Natural killer cell (primary cell): ENCODE measurements around the gene ANKRD36. TPM values are rescaled to one million over a fixed set of nuclear protein-coding genes. Genes with fewer than 3 reads are reported as not detected.
"Not testable (repeated sequence)": the region's sequence is repeated elsewhere in the genome, so short reads cannot be mapped to it uniquely, and the experiment has no call there.

Experiments
- ATAC-seq, 3 donors: fragments of 150-1000 bp in 2 of 3; fragments of 200-7000 bp in 1 of 3; cut with Tn5 transposase; 1 replicate in 1 of 3; 2 replicates in 2 of 3; pipeline ENCODE4 v1.10.0; 2021; ENCODE audit warnings: mild to moderate bottlenecking in 2 of 3, moderate library complexity in 2 of 3
- DNase-seq, 2 donors: peaks; one replicate each; pipeline versions ENCODE4 v3.0.0 to v3.0.0-alpha.2; 2013 to 2021; ENCODE audit warnings: mixed read lengths in 1 of 2
- H3K27ac ChIP-seq: one replicate; pipeline ENCODE4 v1.5.1; 2013; ENCODE audit warnings: mild to moderate bottlenecking, low read length
- H3K27me3 ChIP-seq: one replicate; pipeline ENCODE4 v1.6.1; 2013; ENCODE audit warnings: low read length; ENCODE audit not compliant: control insufficient read depth, insufficient read depth
- H3K36me3 ChIP-seq: one replicate; pipeline ENCODE4 v1.6.1; 2013; ENCODE audit warnings: low read length; ENCODE audit not compliant: control insufficient read depth, insufficient read depth
- H3K4me1 ChIP-seq: one replicate; pipeline ENCODE4 v1.6.1; 2013; ENCODE audit warnings: low read length; ENCODE audit not compliant: control insufficient read depth, insufficient read depth
- H3K4me3 ChIP-seq: one replicate; pipeline ENCODE4 v1.5.1; 2013; ENCODE audit warnings: low read length
- H3K9me3 ChIP-seq: one replicate; pipeline ENCODE4 v1.6.1; 2013; ENCODE audit warnings: low read length; ENCODE audit not compliant: control insufficient read depth, insufficient read depth
- H3K27ac Mint-ChIP-seq, 2 donors: one replicate each; pipeline ENCODE4 v1.8.0; 2022; ENCODE audit warnings: mild to moderate bottlenecking in 2 of 2, mixed read lengths in 2 of 2, moderate library complexity in 1 of 2
- H3K27me3 Mint-ChIP-seq, 2 donors: one replicate each; pipeline ENCODE4 v1.8.0; 2022; ENCODE audit warnings: low read depth in 2 of 2, mixed read lengths in 2 of 2
- H3K36me3 Mint-ChIP-seq: one replicate; pipeline ENCODE4 v1.8.0; 2022; ENCODE audit warnings: mixed read lengths
- H3K4me1 Mint-ChIP-seq, 2 donors: one replicate each; pipeline ENCODE4 v1.8.0; 2022; ENCODE audit warnings: mixed read lengths in 2 of 2
- H3K4me3 Mint-ChIP-seq: one replicate; pipeline ENCODE4 v1.8.0; 2022; ENCODE audit warnings: mild to moderate bottlenecking, moderate library complexity, mixed read lengths
- H3K9me3 Mint-ChIP-seq, 2 donors: one replicate each; pipeline ENCODE4 v1.8.0; 2022; ENCODE audit warnings: mixed read lengths in 2 of 2
- CTCF ChIP-seq: fragments of 200-600 bp; IDR thresholded peaks from one replicate; pipeline ENCODE4 v1.8.0; 2022; ENCODE audit warnings: antibody characterized with exemption
- WGBS: methylation state at CpG from one replicate; pipeline ENCODE4 v1.1.7; 2013; ENCODE audit warnings: missing lambda C conversion rate; ENCODE audit not compliant: insufficient coverage; 5-methylcytosine and 5-hydroxymethylcytosine counted together
- intact Hi-C: fragments of 100-400 bp; cut with micrococcal nuclease; formaldehyde crosslinking; loops from one replicate; pipeline ENCODE4 v1.14.2; 2022
- total RNA-seq, 4 donors: library from RNA; stranded (reverse); fragments of 120-200 nt in 1 of 4; gene quantifications; one replicate each; pipeline versions ENCODE4 v1.2.3 to v1.2.4, GENCODE V29; 2013 to 2022

The ANKRD36 gene
- total RNA-seq, 3 donors from 2014 or later (not counting 1 experiment from before 2014, with no cell fraction given) = 64.3 to 69.1 (median 68.4) TPM

- peaks cover 5 to 11% of the 10 kb centered on the region in 2 donors for H3K4me1 Mint-ChIP-seq
- not testable (repeated sequence) for H3K4me1 ChIP-seq, H3K9me3 ChIP-seq, H3K36me3 ChIP-seq, H3K27me3 ChIP-seq, H3K9me3 Mint-ChIP-seq, H3K36me3 Mint-ChIP-seq
- intact Hi-C loops = loop anchor here (5.0 to 10.0 kb wide), 2 partner anchors 258 to 585 kb away; partner anchors contain the start of gene ANKRD39
- Histone ChIP-seq H3K27ac (peak overlapping the region; percentile 68), H3K4me3 (peak overlapping the region; percentile 62)
- peak; percentile 75 to 91 (median 77) for ATAC-seq
- peak; percentile 33 to 58 for DNase-seq
- WGBS = 0% methylated on average over 36 of the region's 44 CpGs
- H3K4me3 Mint-ChIP-seq = peak overlapping the region; percentile 95
- peak; percentile 89 for TF ChIP-seq CTCF
- H3K27ac Mint-ChIP-seq = peak overlapping the region; percentile 92 to 95
- peaks cover 16 to 24% of the 10 kb centered on the region in 2 donors for H3K27me3 Mint-ChIP-seq
These were observed 468 bp upstream of the ANKRD36 start for GRCh38 chr2:97112320-97113049.

- peak overlapping the region; percentile 92 to 95 for H3K27ac Mint-ChIP-seq
- peaks cover 11 to 17% of the 10 kb centered on the region in 2 donors for H3K27me3 Mint-ChIP-seq
- H3K9me3 ChIP-seq, H3K4me1 ChIP-seq, H3K27me3 ChIP-seq, H3K36me3 Mint-ChIP-seq, H3K36me3 ChIP-seq, ATAC-seq, H3K9me3 Mint-ChIP-seq: not testable (repeated sequence)
- peaks cover 5 to 11% of the 10 kb centered on the region in 2 donors for H3K4me1 Mint-ChIP-seq
- 0% methylated on average over 4 of the region's 18 CpGs for WGBS
- Histone ChIP-seq H3K27ac (peak overlapping the region; percentile 61), H3K4me3 (peak overlapping the region; percentile 53)
- H3K4me3 Mint-ChIP-seq = peak overlapping the region; percentile 95
- intact Hi-C loops = loop anchor here (5.0 to 10.0 kb wide), 2 partner anchors 259 to 583 kb away; partner anchors contain the start of gene ANKRD39
- peak in 1 of 2 donors; percentile 10 for DNase-seq
These were observed 916 bp downstream of the ANKRD36 start for GRCh38 chr2:97113882-97114255.

- no CpG with 5 or more reads among the region's 2 CpGs for WGBS
- H3K36me3 ChIP-seq, DNase-seq, H3K4me1 ChIP-seq, H3K27ac Mint-ChIP-seq, H3K9me3 Mint-ChIP-seq, H3K9me3 ChIP-seq, H3K27me3 Mint-ChIP-seq, H3K27me3 ChIP-seq, intact Hi-C loops, ATAC-seq, H3K36me3 Mint-ChIP-seq, H3K27ac ChIP-seq, H3K4me3 Mint-ChIP-seq, H3K4me3 ChIP-seq, H3K4me1 Mint-ChIP-seq: not testable (repeated sequence)
These were observed 16.1 kb downstream of the ANKRD36 start for GRCh38 chr2:97129090-97129489.

GRCh38 chr2:97144016-97144415 lies 31.1 kb downstream of the ANKRD36 start:
- H3K27me3 ChIP-seq, H3K4me3 ChIP-seq, ATAC-seq, H3K27ac Mint-ChIP-seq, H3K27ac ChIP-seq, intact Hi-C loops, H3K27me3 Mint-ChIP-seq, H3K36me3 ChIP-seq, H3K4me1 Mint-ChIP-seq, H3K9me3 ChIP-seq, H3K9me3 Mint-ChIP-seq, H3K4me3 Mint-ChIP-seq, H3K4me1 ChIP-seq, DNase-seq: not testable (repeated sequence)
- WGBS = 89% methylated on average over 1 of the region's 3 CpGs
- peaks cover 18% of the 10 kb centered on the region for H3K36me3 Mint-ChIP-seq

- H3K9me3 ChIP-seq, H3K27me3 Mint-ChIP-seq, H3K9me3 Mint-ChIP-seq, H3K4me1 ChIP-seq, DNase-seq, H3K27ac ChIP-seq, H3K4me3 ChIP-seq, H3K36me3 ChIP-seq, H3K27me3 ChIP-seq, intact Hi-C loops, H3K4me1 Mint-ChIP-seq, H3K4me3 Mint-ChIP-seq, H3K27ac Mint-ChIP-seq: not testable (repeated sequence)
- WGBS = 100% methylated on average over 1 of the region's 3 CpGs
- peak in 1 of 3 donors; percentile 39 for ATAC-seq
- peaks cover 44% of the 10 kb centered on the region for H3K36me3 Mint-ChIP-seq
These were observed 53.6 kb downstream of the ANKRD36 start for GRCh38 chr2:97166548-97166947.

- H3K4me3 Mint-ChIP-seq, H3K36me3 ChIP-seq, intact Hi-C loops, H3K9me3 ChIP-seq, H3K27me3 Mint-ChIP-seq, H3K9me3 Mint-ChIP-seq, H3K4me3 ChIP-seq, H3K27me3 ChIP-seq, H3K4me1 ChIP-seq, H3K4me1 Mint-ChIP-seq, H3K27ac Mint-ChIP-seq, H3K27ac ChIP-seq, DNase-seq: not testable (repeated sequence)
- peak in 1 of 3 donors; percentile 27 for ATAC-seq
- peaks cover 44% of the 10 kb centered on the region for H3K36me3 Mint-ChIP-seq
- 100% methylated on average over 1 of the region's 4 CpGs for WGBS
These were observed 55.0 kb downstream of the ANKRD36 start for GRCh38 chr2:97167938-97168337.

- intact Hi-C loops, H3K27me3 Mint-ChIP-seq, H3K4me3 Mint-ChIP-seq, H3K4me1 Mint-ChIP-seq, H3K9me3 Mint-ChIP-seq, H3K27ac Mint-ChIP-seq, ATAC-seq, H3K9me3 ChIP-seq, H3K36me3 ChIP-seq, H3K27me3 ChIP-seq, H3K4me1 ChIP-seq, DNase-seq, H3K27ac ChIP-seq, H3K4me3 ChIP-seq: not testable (repeated sequence)
- peaks cover 44% of the 10 kb centered on the region for H3K36me3 Mint-ChIP-seq
- WGBS = 66% methylated on average over 1 of the region's 2 CpGs
These were observed 55.6 kb downstream of the ANKRD36 start for GRCh38 chr2:97168583-97168982.
